Fibroblast of gingiva (primary cell): Measurements from ENCODE around the gene EBI3.
"Not testable (repeated sequence)": the region's sequence is repeated elsewhere in the genome, so short reads cannot be mapped to it uniquely, and the experiment has no call there.

Source experiments
- DNase-seq: peaks from one replicate; pipeline ENCODE4 v3.0.0-alpha.2; 2011; ENCODE audit warnings: low read depth

EBI3 gene

GRCh38 chr19:4229179-4229931 is at the start of gene EBI3:
Gene EBI3 (plus strand): TSS chr19:4229523. CDS start chr19:4229551, 28 bp downstream.
- DNase-seq, result no peak

- no peak for DNase-seq
Observed at GRCh38 chr19:4181053-4181508, 48.2 kb upstream of the EBI3 start.

- peak; percentile 97 for DNase-seq
Observed at GRCh38 chr19:4182084-4182810, 47.1 kb upstream of the EBI3 start, which contains the start of the genes ANKRD24 and SIRT6. Gene ANKRD24 (plus strand): TSS chr19:4182689. CDS start chr19:4186426, 3,737 bp downstream. Gene SIRT6 (minus strand): TSS chr19:4182563. CDS start chr19:4182539, 24 bp downstream.

GRCh38 chr19:4183967-4184717 is 45.2 kb upstream of the EBI3 start:
- no peak for DNase-seq

- no peak for DNase-seq
Observed at GRCh38 chr19:4184718-4185352, 44.5 kb upstream of the EBI3 start.

GRCh38 chr19:4185413-4186086 is 43.8 kb upstream of the EBI3 start:
- no peak for DNase-seq

GRCh38 chr19:4186087-4186993 is 43.0 kb upstream of the EBI3 start:
- DNase-seq, result peak; percentile 54

GRCh38 chr19:4187313-4188122 is 41.8 kb upstream of the EBI3 start:
- no peak for DNase-seq

GRCh38 chr19:4189641-4190040 is 39.7 kb upstream of the EBI3 start:
- no peak for DNase-seq

- not testable (repeated sequence) for DNase-seq
Observed at GRCh38 chr19:4192537-4192936, 36.8 kb upstream of the EBI3 start.

- no peak for DNase-seq
Observed at GRCh38 chr19:4194353-4194752, 35.0 kb upstream of the EBI3 start.

- no peak for DNase-seq
Observed at GRCh38 chr19:4196009-4196408, 33.3 kb upstream of the EBI3 start.

- DNase-seq, result no peak
Observed at GRCh38 chr19:4196587-4197148, 32.7 kb upstream of the EBI3 start.

- DNase-seq, result no peak
Observed at GRCh38 chr19:4197228-4197624, 32.1 kb upstream of the EBI3 start.

GRCh38 chr19:4197625-4198466 is 31.5 kb upstream of the EBI3 start:
- no peak for DNase-seq

- DNase-seq, result no peak
Observed at GRCh38 chr19:4198467-4199126, 30.7 kb upstream of the EBI3 start.

- no peak for DNase-seq
Observed at GRCh38 chr19:4199699-4200293, 29.5 kb upstream of the EBI3 start.
